ENCODE measurements around the gene BBOF1.
"Not testable (repeated sequence)": the region's sequence is repeated elsewhere in the genome, so short reads cannot be mapped to it uniquely, and the experiment has no call there.

BBOF1 gene

DNA sequence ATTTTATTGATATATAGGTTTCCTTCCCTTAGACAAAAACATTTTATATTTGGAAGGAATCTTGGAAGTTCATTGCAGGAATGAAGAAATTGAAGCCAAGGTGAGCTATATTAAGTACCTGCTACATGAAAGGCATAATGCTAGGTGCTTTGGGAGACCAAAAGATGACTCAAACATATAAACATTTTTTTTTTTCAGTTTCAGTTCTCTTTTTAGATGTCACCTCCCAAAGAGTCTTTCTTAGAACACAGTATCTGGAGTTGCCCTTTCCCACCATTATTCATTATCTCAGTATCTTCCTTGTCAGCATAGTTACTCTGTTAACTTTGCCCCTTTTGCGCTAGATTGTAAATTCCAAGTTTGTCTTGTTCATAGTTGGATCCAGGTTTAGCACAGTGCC, 66.7 kb downstream of the BBOF1 start:
- no peak for DNase-seq (ENCODE audit: low read depth in 2 of 2, low spot score in 1 of 2)

GRCh38 chr14:74089251-74090020, 70.3 kb downstream of the BBOF1 start:
- DNase-seq (ENCODE audit: low read depth in 2 of 2, low spot score in 1 of 2): no peak

- no peak for DNase-seq (ENCODE audit: low read depth in 2 of 2, low spot score in 1 of 2)
These were observed 86.2 kb downstream of the BBOF1 start for GRCh38 chr14:74105381-74105780.

DNA sequence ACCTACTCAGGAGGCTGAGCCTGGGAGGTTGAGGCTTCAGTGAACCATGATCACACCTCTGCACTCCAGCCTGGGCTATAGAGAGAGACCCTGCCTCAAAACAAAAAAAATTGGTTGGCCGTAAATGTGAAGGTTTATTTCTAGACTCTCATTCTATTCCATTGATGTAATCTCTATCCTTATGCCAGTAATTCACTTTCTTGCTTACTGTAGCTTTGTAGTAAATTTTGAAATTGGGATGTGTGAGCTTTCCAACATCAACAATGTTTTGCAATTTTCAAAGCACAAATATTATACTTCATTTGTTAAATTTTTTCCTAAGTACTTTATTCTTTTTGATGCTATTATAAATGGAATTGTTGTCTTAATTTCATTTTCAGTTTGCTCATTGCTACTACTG, 90.2 kb downstream of the BBOF1 start:
- no peak for DNase-seq (ENCODE audit: low read depth in 2 of 2, low spot score in 1 of 2)

DNA sequence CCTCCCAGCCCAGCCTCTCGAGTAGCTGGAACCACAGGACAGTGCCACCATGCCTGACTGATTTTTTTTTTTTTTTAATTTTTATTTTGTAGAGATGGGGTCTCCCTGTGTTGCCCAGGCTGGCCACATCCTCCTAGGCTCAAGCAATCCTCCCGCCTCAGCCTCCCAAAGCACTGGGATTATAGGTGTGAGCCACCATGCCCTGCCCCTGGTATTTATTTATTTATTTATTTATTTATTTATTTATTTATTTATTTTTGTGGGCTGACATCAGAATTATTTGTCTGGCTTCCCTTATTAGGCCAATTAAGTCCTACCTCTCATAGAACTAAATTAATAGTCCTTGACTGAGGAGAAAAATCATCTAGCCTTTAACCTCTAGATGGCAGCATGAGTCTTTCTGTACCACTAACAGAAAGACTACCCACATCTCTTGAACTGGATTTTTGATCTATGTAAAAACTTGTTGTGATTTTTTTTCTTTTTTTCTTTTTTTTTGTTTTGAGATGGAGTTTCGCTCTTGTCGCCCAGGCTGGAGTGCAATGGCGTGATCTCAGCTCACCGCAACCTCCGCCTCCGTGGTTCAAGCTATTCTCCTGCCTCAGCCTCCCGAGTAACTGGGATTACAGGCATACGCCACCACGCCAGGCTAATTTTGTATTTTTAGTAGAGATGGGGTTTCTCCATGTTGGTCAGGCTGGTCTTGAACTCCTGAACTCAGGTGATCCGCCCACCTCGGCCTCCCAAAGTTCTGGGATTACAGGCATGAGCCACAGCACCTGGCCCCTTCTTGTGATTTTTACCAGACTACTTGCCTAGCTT, 92.5 kb downstream of the BBOF1 start:
- not testable (repeated sequence) for DNase-seq (ENCODE audit: low read depth in 2 of 2, low spot score in 1 of 2)
